Measurements from ENCODE around the gene PTMA.

The PTMA gene

DNA sequence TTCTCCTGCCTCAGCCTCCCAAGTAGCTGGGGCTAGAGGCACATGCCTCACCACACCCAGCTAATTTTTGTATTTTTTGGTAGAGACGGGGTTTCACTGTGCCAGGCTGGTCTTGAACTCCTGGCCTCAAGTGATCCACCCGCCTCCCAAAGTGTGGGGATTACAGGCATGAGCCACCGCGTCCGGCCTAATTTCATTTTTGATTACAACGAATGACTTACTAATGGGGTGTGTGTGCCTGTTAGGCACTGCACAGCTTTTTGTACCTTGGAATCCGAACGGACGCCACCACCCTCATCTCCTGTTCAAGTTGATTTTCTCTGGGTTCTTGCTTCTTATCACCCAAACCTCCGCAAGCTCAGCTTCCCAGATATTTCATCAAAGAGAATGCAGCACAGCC lies 17.2 kb downstream of the PTMA start:
- Histone ChIP-seq H2AK5ac (ENCODE audit: low read length) (no peak overlapping the region), H3K9ac (ENCODE audit: low read length) (no peak overlapping the region), H2BK12ac (ENCODE audit: low read length) (no peak overlapping the region), H3K36me3 (ENCODE audit: control insufficient read depth in 1 of 2, insufficient read depth in 2 of 2, low read length in 2 of 2) (peaks cover 0 to 1% of the 10 kb centered on the region in 2 experiments), H3K27me3 (ENCODE audit: insufficient read depth, low read length) (no peaks in the 10 kb centered on the region), H3K9me3 (ENCODE audit: insufficient read depth, low read depth, low read length) (no peaks in the 10 kb centered on the region), H2BK120ac (ENCODE audit: insufficient read depth, low read length, poor library complexity) (no peak overlapping the region), H2AFZ (ENCODE audit: insufficient read depth, low read length, poor library complexity) (no peak overlapping the region), H4K91ac (ENCODE audit: low read depth, low read length) (no peak overlapping the region), H2BK5ac (ENCODE audit: low read depth, low read length, poor library complexity) (no peak overlapping the region), H3K4me2 (ENCODE audit: low read length) (no peak overlapping the region), H3K27ac (ENCODE audit: low read depth, low read length) (no peak overlapping the region), H3K79me2 (ENCODE audit: control insufficient read depth, insufficient read depth, low read length, poor library complexity) (no peaks in the 10 kb centered on the region), H3K23ac (ENCODE audit: low read length) (no peak overlapping the region), H3K4me3 (ENCODE audit: low read depth, low read length) (no peak overlapping the region), H3K4me1 (ENCODE audit: control insufficient read depth in 1 of 2, insufficient read depth in 2 of 2, low read length in 2 of 2) (no peaks in the 10 kb centered on the region), H4K8ac (ENCODE audit: low read depth, low read length) (no peak overlapping the region), H3K79me1 (ENCODE audit: low read length) (no peaks in the 10 kb centered on the region), H3K14ac (ENCODE audit: low read length) (no peak overlapping the region), H4K12ac (ENCODE audit: low read depth, low read length) (no peak overlapping the region), H3K4ac (ENCODE audit: low read depth, low read length) (no peak overlapping the region), H3K18ac (ENCODE audit: low read length) (no peak overlapping the region)
- no peak for DNase-seq
- no CpG with 5 or more reads among the region's 10 CpGs for whole genome bisulfite sequencing (ENCODE audit: extremely low coverage, insufficient coverage, insufficient read length)

DNA sequence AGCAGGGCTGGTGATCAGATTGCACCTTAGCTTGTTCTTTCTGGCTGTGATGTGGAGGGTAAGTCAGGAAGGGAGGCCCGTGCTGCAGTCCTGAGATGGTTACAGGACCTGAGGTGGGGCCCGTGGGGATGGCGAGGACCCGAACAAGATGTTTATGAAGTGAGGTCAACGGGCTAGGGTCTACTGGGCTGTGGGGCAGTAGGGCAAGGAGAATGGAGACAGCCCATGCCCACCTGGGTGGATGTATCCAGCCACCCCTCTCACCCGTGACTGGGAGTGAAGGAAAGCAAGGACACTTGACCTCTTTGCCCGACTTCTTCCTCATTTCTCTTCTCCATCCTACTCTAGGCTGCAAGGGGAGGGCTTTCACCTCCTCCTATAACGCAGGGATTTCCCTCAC lies 18.0 kb downstream of the PTMA start:
- Histone ChIP-seq H3K79me1 (ENCODE audit: low read length) (no peaks in the 10 kb centered on the region), H3K23ac (ENCODE audit: low read length) (peak overlapping the region; percentile 53), H2BK5ac (ENCODE audit: low read depth, low read length, poor library complexity) (no peak overlapping the region), H3K36me3 (ENCODE audit: control insufficient read depth in 1 of 2, insufficient read depth in 2 of 2, low read length in 2 of 2) (peaks cover 0 to 1% of the 10 kb centered on the region in 2 experiments), H4K12ac (ENCODE audit: low read depth, low read length) (no peak overlapping the region), H3K27me3 (ENCODE audit: insufficient read depth, low read length) (no peaks in the 10 kb centered on the region), H3K9me3 (ENCODE audit: insufficient read depth, low read depth, low read length) (no peaks in the 10 kb centered on the region), H3K18ac (ENCODE audit: low read length) (no peak overlapping the region), H3K9ac (ENCODE audit: low read length) (no peak overlapping the region), H3K4me2 (ENCODE audit: low read length) (no peak overlapping the region), H3K27ac (ENCODE audit: low read depth, low read length) (no peak overlapping the region), H2AFZ (ENCODE audit: insufficient read depth, low read length, poor library complexity) (no peak overlapping the region), H2BK120ac (ENCODE audit: insufficient read depth, low read length, poor library complexity) (no peak overlapping the region), H2AK5ac (ENCODE audit: low read length) (no peak overlapping the region), H3K4me3 (ENCODE audit: low read depth, low read length) (no peak overlapping the region), H4K91ac (ENCODE audit: low read depth, low read length) (no peak overlapping the region), H4K8ac (ENCODE audit: low read depth, low read length) (no peak overlapping the region), H3K4me1 (ENCODE audit: control insufficient read depth in 1 of 2, insufficient read depth in 2 of 2, low read length in 2 of 2) (no peaks in the 10 kb centered on the region), H3K14ac (ENCODE audit: low read length) (no peak overlapping the region), H2BK12ac (ENCODE audit: low read length) (no peak overlapping the region), H3K4ac (ENCODE audit: low read depth, low read length) (no peak overlapping the region), H3K79me2 (ENCODE audit: control insufficient read depth, insufficient read depth, low read length, poor library complexity) (no peaks in the 10 kb centered on the region)
- WGBS (ENCODE audit: extremely low coverage, insufficient coverage, insufficient read length): no CpG with 5 or more reads among the region's 8 CpGs
- DNase-seq: no peak

DNA sequence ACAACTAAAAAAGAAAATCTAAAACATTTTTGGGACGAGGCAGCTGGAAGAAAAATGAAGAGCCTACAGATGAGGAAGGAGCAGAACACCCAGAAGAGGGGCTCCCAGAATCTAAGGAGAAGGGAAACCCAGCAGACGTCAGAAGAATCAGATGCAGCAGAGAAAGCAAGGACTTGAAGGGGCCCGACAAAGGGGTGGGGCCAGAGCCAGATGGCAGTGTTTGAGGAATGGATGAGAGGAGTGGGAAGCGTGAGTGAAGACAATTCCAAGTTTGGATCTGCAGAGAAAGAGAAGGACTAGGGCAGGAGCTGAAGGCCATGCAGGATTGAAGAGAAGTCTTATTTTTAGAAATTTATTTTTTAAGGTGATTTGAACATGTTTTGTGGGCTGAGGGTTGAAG lies 19.3 kb downstream of the PTMA start:
- no peak overlapping the region for H2BK12ac ChIP-seq (ENCODE audit: low read length)
- no peak overlapping the region for H4K12ac ChIP-seq (ENCODE audit: low read depth, low read length)
- H3K23ac ChIP-seq (ENCODE audit: low read length): no peak overlapping the region
- no peaks in the 10 kb centered on the region for H3K4me1 ChIP-seq (ENCODE audit: control insufficient read depth in 1 of 2, insufficient read depth in 2 of 2, low read length in 2 of 2)
- H4K91ac ChIP-seq (ENCODE audit: low read depth, low read length): no peak overlapping the region
- H3K4ac ChIP-seq (ENCODE audit: low read depth, low read length): no peak overlapping the region
- H3K4me3 ChIP-seq (ENCODE audit: low read depth, low read length): no peak overlapping the region
- no peak overlapping the region for H3K4me2 ChIP-seq (ENCODE audit: low read length)
- no peaks in the 10 kb centered on the region for H3K79me2 ChIP-seq (ENCODE audit: control insufficient read depth, insufficient read depth, low read length, poor library complexity)
- no peak overlapping the region for H3K9ac ChIP-seq (ENCODE audit: low read length)
- H3K36me3 ChIP-seq (ENCODE audit: control insufficient read depth in 1 of 2, insufficient read depth in 2 of 2, low read length in 2 of 2): peaks cover 2 to 4% of the 10 kb centered on the region in 2 experiments
- no peak overlapping the region for H2BK120ac ChIP-seq (ENCODE audit: insufficient read depth, low read length, poor library complexity)
- no peaks in the 10 kb centered on the region for H3K79me1 ChIP-seq (ENCODE audit: low read length)
- DNase-seq: no peak
- no peak overlapping the region for H2AK5ac ChIP-seq (ENCODE audit: low read length)
- H2BK5ac ChIP-seq (ENCODE audit: low read depth, low read length, poor library complexity): no peak overlapping the region
- WGBS (ENCODE audit: extremely low coverage, insufficient coverage, insufficient read length): no CpG with 5 or more reads among the region's 4 CpGs
- no peak overlapping the region for H3K18ac ChIP-seq (ENCODE audit: low read length)
- no peak overlapping the region for H4K8ac ChIP-seq (ENCODE audit: low read depth, low read length)
- H3K14ac ChIP-seq (ENCODE audit: low read length): no peak overlapping the region
- H2AFZ ChIP-seq (ENCODE audit: insufficient read depth, low read length, poor library complexity): no peak overlapping the region
- no peaks in the 10 kb centered on the region for H3K27me3 ChIP-seq (ENCODE audit: insufficient read depth, low read length)
- H3K9me3 ChIP-seq (ENCODE audit: insufficient read depth, low read depth, low read length): no peaks in the 10 kb centered on the region
- no peak overlapping the region for H3K27ac ChIP-seq (ENCODE audit: low read depth, low read length)

DNA sequence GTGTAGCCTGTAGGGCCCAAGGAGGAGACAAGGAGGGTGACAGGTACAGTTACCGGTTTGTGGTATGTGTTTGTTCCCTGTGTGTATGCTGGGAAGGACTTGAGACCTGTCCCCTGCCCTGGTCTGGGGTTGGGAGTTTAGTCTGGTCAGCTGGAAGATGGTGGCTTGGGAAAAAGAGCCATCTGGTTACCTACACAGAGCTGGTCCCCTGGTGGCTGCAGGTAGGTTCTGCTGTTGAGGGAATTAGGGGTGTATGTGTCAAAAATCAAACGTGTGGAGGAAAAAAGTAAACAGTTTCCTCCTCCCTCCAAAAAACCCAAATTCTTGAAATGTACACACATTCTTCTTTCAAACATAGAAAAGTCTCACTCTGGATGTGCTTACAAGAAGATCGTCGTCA lies 24.3 kb downstream of the PTMA start:
- Histone ChIP-seq H3K27ac (ENCODE audit: low read depth, low read length) (no peak overlapping the region), H3K14ac (ENCODE audit: low read length) (no peak overlapping the region), H3K4me2 (ENCODE audit: low read length) (no peak overlapping the region), H3K4me3 (ENCODE audit: low read depth, low read length) (no peak overlapping the region), H3K36me3 (ENCODE audit: control insufficient read depth in 1 of 2, insufficient read depth in 2 of 2, low read length in 2 of 2) (peaks cover 2 to 8% of the 10 kb centered on the region in 2 experiments), H3K27me3 (ENCODE audit: insufficient read depth, low read length) (no peaks in the 10 kb centered on the region), H3K23ac (ENCODE audit: low read length) (no peak overlapping the region), H3K4ac (ENCODE audit: low read depth, low read length) (no peak overlapping the region), H3K9ac (ENCODE audit: low read length) (no peak overlapping the region), H4K8ac (ENCODE audit: low read depth, low read length) (no peak overlapping the region), H2BK5ac (ENCODE audit: low read depth, low read length, poor library complexity) (no peak overlapping the region), H3K18ac (ENCODE audit: low read length) (no peak overlapping the region), H2AK5ac (ENCODE audit: low read length) (no peak overlapping the region), H3K79me1 (ENCODE audit: low read length) (no peaks in the 10 kb centered on the region), H2BK12ac (ENCODE audit: low read length) (no peak overlapping the region), H2BK120ac (ENCODE audit: insufficient read depth, low read length, poor library complexity) (no peak overlapping the region), H3K9me3 (ENCODE audit: insufficient read depth, low read depth, low read length) (no peaks in the 10 kb centered on the region), H3K79me2 (ENCODE audit: control insufficient read depth, insufficient read depth, low read length, poor library complexity) (no peaks in the 10 kb centered on the region), H4K12ac (ENCODE audit: low read depth, low read length) (no peak overlapping the region), H4K91ac (ENCODE audit: low read depth, low read length) (no peak overlapping the region), H3K4me1 (ENCODE audit: control insufficient read depth in 1 of 2, insufficient read depth in 2 of 2, low read length in 2 of 2) (no peaks in the 10 kb centered on the region), H2AFZ (ENCODE audit: insufficient read depth, low read length, poor library complexity) (no peak overlapping the region)
- no peak for DNase-seq
- no CpG with 5 or more reads among the region's 4 CpGs for WGBS (ENCODE audit: extremely low coverage, insufficient coverage, insufficient read length)
